HUDEP-2 (cell line): Measurements from ENCODE around the gene ARSG.
"Not testable (repeated sequence)": the region's sequence is repeated elsewhere in the genome, so short reads cannot be mapped to it uniquely, and the experiment has no call there.

Experiments used
- DNase-seq, 76 experiments: peaks; one replicate each; lab custom pipeline; 2025; ENCODE audit not compliant: unreplicated experiment in 76 of 76; lab: John Stamatoyannopoulos, UW

The ARSG gene

DNA sequence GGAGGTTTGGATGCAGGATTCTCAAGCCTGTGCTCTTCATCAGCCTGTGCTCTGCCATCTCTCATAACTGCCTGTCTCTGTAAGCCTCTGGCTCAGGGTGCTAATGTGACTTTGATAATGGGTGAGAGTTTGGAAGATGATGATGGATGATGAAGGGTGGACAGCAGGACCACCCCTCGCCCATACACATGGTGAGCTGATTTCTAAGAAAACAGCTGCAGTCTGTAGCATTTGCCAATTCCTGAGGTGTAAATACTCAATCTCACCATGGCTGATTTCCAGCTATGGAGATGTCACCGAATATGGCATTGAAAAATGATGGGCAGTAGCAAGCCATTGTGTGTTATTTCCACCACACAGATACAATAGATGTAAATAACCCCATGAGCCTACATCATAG lies 74.2 kb downstream of the ARSG start:
- no peak for DNase-seq

DNA sequence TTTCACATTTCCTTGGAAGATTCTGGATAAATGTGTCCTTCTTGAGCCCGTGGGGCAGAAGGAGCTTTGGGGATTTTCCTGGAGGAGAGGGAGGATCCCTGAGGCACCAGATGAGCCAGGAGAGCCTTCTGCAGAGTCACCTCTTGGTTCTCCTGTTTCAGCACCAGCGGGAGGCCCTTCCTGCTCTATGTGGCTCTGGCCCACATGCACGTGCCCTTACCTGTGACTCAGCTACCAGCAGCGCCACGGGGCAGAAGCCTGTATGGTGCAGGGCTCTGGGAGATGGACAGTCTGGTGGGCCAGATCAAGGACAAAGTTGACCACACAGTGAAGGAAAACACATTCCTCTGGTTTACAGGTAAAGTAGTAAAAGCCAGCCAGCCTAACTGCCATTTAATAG lies 77.1 kb downstream of the ARSG start:
- DNase-seq, result no peak

DNA sequence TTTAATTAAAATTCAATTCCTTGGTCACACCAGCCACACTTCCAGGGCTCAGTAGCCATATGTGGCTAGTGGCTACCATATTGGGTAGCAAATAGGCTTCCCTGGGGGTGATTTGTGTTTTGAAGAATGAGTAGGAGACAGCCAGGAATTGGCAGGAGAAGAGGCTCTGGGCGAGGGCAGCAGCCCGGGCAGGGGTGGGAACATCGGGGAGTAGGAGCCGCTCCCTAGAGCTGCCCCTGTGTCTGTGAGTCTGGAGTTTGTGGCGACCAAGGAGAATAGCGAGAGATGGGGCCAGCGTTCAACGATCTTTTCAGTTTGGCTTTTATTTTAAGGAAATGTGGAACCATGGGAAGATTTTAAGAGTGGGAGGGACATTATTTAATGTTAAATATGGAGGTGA lies 84.3 kb downstream of the ARSG start:
- DNase-seq, result no peak

DNA sequence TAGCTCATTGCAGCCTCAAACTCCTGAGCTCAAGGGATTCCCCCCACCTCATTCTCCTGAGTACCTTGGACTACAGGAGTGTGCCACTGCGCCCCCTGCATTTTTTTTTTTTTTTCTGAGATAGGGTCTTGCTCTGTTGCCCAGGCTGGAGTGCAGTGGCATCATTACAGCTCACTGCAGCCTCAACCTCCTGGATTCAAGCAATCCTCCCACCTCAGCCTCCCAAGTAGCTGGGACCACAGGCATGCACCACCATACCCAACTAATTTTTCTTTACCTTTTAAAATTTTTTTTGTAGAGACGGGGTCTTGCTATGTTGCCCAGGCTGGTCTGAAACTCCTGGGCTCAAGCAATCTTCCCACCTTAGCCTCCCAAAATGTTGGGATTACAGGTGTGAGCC lies 84.9 kb downstream of the ARSG start:
- DNase-seq, result not testable (repeated sequence)

DNA sequence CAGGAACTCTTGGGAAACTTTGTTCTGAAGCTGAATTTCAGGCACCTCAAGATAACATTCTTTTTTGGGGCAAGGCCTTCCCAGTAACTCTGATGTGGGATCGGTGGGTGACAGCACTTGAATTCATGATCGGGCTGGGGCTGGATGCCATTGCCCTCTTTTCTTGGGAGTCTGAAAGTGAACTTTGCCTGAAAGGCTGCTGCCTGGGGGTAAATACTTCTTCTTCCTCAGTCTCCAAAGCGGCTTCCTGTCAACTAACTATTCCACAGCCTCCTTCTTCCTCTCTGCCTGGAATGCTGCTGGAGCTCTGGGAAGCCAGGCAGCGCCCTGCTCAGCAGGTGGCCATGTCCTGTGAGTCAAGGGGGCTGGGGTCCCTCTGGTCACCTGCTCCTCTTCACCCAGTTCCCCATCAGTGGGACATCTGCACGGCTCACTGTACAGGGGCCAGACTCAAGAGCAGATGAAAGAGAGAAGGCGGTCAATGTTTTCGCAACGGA lies 86.5 kb downstream of the ARSG start:
- DNase-seq, result no peak

DNA sequence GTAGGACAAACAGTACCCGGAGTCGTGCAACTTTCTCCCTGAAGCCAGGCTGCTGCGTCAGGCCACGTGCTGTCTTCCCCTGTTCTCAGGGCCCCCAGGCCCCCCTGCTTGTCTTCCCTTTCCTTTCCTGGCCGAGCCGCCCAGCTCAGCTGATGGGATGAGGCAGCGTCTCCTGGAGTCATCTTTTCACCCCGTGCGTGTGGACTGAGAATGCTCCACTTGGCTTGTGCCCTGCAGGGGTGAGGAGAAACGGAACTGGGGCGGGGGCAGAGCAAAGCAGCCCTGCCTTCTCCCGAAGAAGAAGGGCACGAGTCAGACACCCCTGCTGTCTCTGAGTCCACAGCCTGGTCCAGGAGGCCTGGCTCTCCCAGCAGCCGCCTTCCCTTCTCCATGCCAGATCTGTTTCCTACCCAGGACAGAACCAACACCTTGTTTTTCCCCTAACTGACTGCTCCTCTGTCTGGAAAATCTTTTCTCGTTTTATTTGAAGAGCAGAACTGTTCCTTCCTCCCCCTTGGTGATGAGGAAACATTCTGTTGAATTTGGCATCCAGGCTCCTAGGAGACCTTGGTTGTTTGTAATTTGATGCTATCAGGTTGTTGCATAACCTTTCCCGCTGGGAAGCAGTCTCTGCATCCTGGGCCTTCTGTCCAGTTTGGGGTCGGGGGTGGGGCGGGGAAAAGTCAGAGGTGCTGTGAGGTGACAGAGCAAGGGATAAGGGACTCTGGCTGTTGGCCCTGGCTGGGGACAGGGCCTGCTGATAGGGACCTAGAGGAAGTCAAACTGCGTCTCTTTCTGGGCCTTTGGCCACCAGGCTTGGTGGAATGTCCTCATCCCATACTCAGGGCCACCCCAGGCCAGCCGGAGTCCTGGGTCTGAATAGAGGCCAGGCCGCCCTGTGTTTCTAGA lies 87.2 kb downstream of the ARSG start:
- no peak for DNase-seq

DNA sequence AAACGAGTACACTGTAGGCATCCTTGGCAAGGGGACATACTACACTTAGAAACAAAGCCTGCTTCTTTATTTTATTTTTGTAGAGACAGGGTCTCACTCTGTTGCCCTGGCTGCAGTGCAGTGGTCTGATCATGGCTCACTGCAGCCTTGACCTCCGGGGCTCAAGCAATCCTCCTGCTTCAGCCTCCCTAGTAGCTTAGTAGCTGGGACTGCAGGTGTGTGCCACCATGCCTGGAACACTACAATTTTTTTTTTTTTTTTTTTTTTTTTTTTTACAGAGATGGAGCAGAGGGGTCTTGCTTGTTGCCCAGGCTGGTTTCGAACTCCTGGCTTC lies 87.8 kb downstream of the ARSG start:
- no peak for DNase-seq

DNA sequence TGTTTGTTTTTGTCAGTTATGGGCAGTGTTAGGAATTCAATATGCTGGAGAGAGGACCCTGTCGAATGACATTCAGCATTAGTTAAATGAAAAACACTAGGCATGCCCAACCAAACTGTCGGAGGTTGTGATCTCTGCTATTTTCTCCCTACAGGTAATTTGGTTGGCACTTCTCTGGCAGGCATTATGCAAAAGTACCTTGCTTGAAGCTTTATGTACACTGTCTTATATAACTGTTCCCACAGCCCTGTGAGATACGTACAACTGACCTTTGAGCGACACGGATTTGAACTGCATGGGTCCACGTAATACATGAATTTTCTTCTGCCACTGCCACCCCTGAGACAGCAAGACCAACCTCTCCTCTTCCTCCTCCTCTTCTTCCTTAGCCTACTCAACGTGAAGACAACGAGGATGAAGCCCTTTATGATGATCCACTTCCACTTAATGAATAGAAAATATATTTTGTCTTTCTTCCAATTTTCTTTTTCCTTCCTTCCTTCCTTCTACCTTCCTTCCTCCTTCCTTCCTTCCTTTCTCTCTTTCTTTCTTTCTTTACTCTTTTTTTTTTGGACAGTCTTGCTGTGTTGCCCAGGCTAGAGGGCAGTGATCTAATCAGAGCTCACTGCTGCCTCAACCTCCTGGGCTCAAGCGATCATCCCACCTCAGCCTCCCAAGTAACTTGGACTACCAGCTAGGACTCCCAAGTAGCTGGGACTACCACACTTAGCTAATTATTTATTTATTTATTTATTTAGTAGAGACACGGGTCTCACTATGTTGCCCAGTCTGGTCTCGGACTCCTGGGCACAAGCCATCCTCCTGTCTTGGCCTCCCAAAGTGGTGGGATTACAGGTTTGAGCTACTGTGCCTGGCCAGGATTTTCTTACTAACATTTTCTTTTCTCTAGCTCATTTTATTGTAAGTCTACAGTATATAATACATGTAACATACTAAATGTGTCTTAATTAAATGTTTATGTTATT lies 88.7 kb downstream of the ARSG start:
- no peak for DNase-seq

DNA sequence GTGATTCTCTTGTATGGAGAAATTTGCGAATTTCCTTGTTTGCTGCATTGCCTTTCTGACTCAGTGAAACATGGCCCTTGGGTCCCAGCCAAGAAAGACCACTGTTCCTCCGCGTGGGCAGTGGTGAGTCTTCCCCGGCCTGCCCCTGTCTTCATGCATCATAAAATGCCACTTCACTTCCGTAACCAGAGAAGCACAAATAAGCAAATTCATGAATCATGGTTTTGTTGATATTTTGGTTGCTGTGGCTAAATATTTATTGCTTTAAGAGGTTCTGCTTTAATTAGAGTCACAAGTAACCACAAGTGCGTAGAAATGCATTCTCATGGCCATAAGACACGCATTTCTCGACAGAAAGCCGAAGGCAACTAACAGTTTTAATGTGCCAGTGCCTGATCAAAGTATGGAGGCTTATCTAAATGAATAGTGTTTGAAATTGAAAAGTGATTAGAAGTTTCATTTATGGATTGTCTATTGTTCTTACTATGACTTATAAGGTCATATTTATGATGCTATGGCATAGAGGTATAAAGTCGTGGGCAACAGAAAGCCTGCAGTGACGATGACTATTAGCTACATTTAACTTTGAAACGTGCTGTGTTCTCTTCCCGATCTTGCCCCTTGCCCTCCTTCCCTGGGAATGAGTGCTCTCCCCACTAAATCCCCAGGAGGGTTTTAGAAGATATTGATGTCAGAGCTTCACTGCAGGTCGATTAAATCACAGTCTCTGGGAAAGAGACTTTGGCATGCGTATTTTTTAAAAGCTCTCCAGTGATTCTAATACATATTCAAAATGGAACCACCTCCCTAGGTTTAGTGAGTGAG lies 90.0 kb downstream of the ARSG start:
- no peak for DNase-seq

DNA sequence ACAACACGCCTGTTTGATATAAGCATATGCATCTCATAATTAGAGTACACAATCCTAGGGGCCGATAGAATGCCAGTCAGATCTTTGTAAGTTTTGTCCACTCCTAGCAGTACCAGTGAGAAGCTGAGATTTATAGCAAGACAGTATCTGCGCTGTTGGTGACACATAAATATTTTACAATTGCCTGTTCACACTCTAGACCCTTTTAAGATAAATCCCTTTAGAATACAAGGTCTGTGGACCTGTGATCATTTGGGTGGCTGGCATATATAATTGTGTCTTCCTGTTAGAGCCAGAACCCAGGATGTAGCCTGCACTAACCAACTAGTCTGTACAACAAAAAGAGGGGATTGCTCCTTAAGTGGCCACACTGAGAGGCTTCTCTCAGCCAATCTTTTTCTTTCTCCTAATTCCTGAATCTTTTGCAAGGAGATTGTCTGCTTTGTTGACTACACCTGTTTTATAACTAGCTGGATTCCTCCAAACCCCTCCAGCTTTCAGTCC lies 91.3 kb downstream of the ARSG start:
- no peak for DNase-seq

DNA sequence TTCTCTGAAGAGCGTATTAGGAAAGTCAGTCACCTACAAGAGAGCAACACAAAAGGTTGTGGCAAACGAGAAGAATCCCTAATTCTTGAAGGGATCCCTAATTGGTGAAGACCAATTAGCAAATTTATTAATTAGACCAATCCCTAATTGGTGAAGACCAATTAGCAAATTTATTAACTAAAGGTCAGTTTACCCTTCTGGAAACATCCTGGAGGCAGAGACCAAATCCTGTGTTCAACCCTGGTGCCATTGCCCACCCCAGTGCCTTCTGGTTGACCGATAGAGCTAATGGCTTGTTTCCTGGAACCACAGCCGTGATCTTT lies 91.8 kb downstream of the ARSG start:
- no peak for DNase-seq

DNA sequence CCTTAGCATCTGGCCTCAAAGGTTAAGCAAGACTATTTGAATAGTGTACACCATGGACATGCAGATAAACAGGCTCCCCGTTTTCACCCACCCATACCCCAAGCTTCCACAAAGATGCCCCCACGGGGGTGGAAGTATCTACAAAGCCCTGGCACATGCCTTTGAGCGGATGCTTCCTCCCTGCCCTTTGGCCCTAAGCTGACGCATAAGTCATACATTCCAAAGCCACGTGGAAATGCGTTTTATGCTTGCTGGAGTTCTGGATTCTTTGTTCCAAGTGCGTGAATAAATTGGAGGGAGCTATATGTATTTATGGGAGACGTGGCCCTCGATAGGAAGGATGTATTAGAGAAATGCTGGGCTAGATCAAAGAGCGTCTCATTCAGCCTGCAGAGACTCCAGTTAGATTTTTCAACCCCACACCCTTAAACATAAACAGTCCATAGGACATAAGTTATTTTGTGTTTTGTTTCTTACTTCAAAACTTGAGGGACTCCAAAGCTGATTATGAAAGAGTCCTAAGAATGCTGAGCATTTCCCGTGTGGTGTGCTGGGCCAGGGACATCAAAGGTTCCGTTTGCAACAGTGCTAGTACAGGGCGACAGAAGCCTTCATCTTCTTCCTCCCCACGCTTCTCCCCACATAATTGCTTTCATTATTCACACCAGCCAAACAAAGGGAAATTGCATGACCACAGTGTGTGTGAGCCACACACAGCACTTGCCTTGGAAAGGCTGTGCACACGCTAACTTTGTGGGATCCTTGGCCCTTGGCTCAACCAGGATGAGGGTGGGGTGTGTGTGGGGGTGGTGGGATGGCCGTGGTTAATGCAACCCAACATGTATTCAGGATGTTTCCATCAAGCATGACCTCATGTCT lies 92.4 kb downstream of the ARSG start:
- no peak for DNase-seq

DNA sequence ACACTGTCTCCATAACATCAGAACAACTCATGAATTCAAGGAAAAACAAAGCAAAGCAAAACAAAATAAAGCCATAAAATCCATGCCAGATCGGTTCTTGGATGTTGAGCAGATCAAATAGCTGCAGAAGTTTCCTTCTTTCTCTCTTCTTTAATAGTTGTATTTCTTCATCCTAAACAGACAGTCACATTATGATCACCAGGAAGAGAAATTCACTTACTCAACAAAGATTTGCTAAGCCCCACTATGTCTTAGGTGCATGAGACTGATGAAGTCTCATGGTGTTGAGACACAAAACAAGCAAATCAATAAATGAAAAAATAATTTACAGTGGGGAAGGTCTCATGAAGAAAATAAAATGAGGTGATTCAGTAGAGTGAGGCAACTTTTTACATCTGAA lies 93.2 kb downstream of the ARSG start:
- no peak for DNase-seq

DNA sequence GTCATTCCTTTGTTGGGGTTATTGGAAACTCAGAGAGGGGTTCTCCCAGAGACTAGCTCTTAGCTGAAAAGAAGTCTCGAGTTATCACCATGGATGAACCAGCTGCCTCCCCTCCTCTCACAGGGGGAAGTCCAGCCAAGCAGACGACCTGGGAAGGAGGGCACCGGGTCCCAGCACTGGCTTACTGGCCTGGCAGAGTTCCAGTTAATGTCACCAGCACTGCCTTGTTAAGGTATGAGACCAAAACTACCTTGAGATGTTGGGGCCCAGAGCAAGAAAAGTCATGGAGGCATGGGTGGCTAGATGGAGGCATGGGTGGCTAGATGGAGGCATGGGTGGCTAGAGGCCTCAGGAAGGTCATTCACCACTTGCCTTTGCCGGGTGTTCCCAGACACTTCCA lies 93.6 kb downstream of the ARSG start:
- DNase-seq, result no peak

DNA sequence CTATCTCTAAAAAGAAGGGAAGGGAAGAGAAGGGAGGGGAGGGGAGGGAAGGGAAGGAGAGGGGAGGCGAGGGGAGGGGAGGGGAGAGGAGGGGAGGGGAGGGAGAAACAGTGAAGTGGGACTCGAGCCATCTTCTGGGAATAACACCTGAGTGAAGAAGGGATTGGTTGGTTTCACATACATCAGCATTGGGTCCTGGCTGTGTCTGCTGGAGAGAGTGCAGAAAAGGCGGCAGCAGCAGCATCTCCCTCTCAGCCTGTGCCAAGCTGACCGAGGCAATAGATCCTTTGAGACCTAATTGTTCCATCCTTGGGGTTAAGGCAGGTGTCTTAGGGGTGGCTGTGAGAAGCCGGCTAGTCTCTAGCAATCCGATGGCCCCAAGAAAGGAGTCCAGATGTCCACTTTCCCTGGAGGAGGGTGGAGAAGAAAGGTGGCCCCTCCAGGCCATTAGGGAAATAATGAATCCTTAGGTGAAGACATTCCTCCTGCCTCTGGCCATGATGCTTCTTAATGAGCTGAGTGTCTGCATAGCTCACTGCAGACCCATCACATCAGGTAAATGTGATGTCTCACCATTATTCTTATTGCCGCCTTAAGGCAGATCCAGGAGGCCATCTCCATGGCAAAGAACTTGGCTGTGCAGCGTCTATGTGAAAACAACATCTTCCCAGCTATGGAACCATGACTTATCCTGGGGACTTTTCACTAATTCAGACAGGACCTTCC lies 94.4 kb downstream of the ARSG start:
- no peak for DNase-seq

DNA sequence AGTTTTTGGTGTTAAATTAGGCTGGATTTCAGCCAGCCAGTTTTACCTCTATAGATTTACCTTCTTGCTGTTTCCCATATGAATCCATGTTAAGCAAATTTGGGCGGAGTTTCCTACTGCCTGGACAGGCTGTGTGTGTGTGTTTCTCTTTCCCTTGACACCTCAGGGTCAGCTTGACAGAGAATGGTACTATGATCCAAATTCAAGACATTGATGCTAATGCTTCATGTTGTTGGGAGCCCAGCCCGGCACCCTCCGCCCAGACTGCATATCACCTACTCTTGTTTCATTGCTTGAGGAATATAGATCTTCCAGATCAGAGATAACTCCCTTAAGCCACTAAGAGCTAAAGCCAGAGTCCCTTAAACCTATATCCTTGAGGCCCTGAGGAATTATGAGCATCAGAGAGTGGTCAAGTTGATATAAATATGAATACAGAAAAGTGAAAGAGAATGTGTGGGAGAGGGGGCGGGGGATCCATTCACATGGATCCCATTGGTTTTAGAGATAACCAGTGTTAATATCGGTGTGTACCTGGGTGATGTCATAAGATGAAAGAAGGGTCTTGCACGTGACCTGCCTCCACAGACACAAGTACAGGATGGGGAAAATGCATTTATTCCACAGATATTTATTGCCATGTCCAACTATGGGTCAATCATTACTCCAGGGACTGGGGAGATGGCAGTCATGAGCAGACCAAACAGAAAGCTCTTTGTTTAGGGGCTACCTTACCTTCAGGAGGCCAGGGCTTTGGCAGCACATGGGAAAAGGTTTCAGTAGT lies 96.3 kb downstream of the ARSG start:
- DNase-seq, result no peak

DNA sequence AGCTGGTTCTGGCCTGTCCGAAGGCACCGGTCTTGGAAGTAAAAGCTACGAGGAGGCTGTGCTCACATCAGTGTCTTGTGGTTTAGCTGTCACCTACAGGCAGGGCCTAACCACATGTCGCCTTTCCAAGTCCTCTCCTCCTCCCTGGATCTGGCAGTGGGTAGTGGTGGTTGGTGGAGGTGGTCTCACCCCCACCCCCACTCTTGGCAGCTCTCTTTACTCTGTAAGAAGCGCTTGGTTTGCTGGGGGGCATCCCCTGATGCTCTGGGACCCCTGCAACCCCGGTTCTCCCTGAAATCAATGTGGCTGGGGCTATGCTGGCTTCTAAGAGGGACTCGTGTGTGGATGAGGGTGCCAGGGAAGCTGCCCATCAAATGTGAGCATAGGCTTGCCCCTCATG lies 97.7 kb downstream of the ARSG start:
- DNase-seq, result no peak

DNA sequence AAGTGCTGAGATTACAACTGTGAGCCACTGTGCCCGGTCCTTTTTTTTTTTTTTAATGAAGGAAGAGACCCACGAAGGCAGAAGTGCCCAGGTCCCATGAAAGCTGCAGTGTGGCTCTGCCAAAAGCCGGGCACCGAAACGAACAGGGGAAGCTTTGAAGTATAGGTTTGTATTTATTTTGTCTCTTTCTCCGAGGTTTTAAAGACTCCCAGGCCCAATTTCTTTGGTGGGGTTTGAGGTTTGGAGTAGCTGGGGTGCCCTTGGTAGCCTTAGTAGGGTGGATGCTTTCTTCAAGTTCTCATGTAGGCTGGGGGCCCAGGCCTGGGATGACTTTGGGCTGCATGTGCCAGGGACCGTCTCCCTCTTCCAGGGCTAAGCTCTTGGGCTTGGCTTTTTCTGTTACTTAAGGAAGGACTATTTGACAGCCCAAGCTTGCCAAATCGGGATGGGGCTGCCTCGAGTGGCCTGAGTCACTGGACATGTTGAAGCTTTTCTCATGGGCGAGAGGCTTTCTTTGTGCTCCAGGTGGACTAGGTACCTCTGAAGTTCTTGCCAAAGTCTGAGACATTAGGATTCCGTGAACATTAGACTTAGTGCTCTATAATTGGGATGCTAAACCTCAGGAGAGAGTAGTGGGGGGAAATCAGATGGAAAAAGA lies 99.7 kb downstream of the ARSG start:
- DNase-seq, result no peak
